Ramos (cell line): ENCODE measurements around the gene TNNT2.

Experiments used
- in situ Hi-C: fragments of 300-500 bp; cut with MboI; formaldehyde crosslinking; loops from one replicate; pipeline ENCODE4 v1.14.3; 2022; ENCODE audit warnings: low sequenced_read_pairs; ENCODE audit not compliant: unreplicated experiment

Gene TNNT2

DNA sequence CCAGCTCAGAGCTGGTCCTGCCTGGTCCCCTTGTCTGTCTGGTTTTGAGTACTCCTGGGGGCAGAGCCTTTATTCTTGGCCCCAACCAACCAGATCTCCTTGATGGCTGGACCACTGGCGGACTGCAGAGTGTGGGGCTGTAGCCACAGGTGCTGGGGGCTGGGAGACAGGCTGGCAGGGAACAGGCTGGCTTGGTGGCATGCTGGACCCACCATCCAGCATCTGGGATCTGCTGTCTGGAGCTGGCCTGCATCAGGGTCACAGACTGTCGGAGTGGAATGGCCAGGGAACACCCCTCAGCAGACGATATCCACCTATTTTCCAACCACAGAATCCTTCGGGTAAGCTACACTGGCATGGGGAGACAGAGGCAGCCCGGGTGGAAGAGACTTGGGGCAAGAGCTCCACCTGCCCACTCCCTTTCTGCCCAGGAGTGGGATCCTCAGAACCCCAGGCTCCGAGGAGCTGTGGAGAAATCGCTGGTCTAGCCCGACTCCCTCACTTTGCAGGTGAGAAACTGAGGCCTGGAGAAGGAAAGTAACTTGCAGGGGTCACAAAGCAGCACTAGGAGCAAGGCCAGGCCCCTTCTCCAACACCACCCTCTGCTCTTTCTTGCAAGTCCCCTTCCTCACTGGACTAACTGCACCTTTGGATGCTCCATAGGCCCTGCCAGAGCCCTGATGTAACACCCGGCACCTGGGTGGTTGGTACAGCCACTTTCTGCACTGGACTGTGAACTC lies 40.6 kb downstream of the TNNT2 start:
- in situ Hi-C loops = no loop called here

DNA sequence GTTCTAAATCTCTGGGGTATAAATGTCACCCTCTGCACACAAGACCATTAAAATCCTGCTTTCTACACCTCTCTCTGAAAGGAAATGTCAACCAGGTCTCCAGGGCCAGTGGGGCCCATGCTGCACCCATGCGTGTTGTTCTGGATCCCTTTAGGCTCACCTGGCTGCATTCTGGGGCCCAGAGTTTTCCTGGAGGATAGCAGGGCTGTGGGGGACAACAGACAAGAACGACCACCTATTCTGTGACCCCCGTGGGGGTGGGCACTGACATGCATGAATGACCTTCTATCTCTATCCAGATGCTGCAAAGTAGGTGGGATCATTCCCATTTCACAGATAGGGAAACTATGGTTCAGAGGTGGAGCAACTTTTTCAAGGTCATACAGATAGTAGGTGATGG lies 41.6 kb downstream of the TNNT2 start:
- in situ Hi-C loops = no loop called here

DNA sequence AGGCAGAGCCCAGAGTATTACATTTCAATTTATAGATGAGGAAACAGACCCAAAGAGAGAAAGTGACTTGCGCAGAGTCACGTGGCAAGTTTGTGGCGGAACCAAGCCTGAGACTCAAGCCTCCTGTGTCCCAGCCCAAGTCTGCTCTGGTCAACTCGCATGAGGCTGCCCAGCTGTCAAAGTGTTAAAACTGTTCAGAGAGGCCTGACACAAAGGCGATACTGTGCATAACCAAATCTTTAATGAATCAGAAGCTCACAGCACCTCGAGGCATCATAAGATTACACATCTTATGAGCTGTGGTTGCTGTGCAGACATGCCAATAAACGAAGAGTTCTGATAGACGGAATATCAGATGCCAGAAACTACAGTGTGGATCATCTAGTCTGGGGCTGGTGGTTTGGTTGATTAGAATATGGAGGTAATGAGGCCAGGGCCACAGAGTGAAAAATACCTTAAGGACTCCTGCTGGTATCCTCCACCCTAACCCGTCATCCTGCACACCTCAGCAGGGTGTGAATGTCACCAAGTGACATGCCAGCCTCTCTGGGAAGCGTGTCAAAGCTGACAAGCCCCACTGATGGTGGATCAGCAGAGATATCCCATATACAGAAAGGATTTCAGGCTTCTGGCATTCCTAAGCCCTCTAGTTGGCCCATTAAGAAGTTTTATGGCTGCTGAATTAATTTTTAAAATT lies 42.2 kb downstream of the TNNT2 start:
- in situ Hi-C loops = no loop called here

DNA sequence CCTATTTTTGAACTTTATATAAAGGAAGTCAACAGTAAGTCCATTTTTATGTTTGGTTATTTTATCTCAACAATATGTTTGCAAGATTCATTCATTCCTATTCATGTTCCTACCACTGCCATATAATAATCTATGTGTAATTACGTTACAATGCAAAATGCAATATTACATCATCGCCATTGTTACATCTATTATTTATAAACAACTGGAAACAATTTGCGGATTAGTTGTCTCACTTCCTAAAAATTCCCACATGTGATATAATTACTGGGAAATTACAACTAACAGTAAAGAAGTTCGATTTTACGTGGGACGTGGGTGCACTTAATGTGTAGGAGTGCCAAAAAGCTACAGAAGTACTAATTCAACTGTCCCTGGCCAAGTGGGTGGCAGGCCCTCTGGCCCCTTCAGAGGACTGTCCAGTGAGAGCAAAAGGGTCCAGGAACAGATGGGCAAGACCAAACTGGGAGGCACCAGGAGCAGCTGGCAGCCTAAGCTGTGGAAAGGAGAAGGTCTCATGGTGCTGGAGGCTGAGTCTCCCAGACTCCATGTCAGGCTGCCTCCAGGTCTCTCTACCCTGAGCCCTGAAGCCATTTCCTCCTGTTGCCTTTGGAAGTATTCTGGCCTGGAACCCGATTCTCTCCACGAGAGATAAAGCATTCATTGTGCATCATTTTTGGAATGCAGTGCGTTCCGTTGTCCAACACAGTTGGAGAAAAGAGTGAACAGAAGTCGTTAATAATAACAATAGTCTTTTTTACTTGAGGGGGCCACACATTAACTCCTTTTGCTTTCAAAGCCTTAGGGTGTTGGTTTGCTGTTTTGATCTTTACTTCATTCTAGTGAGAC lies 42.9 kb downstream of the TNNT2 start:
- in situ Hi-C loops = no loop called here

DNA sequence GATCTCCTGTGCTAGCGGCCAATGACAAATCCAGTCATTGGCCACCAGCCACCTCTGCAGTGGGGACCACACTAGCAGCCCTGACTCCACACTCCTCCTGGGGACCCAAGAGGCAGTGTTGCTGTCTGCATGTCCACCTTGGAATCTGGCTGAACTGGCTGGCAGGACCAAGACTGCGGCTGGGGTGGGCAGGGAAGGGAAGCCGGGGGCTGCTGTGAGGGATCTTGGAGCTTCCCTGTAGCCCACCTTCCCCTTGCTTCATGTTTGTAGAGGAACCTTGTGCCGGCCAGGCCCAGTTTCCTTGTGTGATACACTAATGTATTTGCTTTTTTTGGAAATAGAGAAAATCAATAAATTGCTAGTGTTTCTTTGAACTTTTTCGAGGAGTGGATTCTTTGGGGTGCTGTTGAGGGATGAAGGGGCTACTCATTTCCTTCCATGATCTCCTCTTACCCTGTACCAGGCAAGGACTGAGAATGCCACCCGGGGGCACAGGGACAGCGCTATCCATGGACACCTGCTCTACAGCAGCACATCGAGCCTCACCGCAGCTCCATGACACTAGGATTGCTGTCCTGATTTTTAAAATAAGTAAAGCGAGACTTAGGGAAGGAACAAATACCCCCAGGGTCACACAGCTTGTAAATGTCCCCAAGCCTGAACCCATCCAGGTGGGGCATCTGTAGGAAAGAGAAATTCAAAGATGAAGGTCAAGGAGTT lies 44.7 kb downstream of the TNNT2 start:
- in situ Hi-C loops = no loop called here

DNA sequence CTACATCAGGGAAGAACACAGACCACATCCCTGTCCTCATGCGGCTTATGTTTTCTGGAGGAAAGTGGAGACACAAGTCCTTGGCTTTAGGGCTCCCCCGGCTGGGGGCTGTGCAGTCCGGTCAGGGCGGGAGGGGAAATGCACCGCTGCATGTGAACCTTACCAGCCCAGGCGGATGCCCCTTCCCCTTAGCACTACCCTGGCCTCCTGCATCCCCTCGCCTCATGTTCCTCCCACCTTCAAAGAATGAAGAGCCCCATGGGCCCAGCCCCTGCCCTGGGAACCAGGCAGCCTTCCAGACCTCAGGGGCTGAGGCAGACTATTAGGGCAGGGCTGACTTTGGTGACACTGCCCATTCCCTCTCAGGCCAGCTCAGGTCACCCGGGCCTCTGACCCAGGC lies 45.5 kb downstream of the TNNT2 start:
- in situ Hi-C loops = no loop called here

DNA sequence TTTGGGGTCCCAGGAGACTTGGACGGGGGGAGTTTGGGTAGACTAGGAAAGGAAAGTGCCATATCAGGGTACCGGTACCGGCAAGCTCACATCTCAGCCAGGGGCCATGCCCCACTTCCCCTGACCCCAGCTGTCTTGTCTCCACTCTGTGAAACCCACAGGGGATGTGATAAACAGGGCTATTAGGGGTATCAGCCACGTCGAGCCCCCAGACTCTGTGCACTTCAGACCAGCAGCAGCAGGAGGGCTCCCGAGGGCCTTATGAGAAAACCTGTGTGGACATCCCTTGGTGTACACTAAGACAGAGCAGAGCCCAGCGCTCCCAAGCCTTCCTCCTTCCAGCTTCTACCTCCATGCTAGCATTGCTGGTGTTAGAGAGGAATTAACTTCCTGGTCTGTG lies 46.3 kb downstream of the TNNT2 start:
- in situ Hi-C loops = no loop called here

DNA sequence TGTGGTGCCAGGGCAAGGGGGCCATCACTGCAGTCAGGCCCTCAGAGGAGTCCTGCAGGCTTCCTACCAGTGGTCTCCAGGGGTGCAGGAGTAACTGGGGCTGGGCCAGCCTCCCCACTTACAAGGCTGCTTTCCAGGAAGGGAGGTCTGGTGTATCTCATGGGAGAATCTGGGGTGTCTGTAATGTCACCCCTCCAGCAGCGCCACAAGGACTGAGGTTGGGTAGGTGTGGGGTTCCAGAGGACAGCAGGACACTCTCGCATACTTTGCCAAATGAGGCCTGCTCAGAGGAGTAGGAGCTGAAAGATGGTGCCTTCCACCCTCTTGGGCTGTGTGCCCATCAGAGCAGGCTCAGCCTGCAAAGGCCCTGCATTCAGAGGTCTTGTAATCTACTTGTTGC lies 46.9 kb downstream of the TNNT2 start:
- in situ Hi-C loops = no loop called here

DNA sequence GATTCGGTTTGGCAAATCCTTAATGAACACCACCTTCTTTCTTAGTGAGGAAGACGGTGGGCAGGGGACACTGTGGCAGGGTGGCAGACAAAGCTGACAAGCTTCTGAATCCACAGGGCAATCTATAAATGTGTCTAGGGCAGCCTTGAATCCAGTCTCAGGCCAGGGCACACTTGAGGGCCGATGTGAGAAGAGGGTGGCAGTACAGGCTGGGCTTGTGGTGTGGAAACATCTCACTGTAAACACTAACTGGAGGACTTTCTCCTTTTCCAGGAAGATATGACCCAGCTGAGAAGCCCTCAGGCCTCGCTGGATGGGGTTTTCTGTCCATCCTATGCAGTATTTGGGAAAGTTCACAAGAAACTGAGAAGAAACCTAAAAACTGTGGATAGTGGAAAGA lies 47.7 kb downstream of the TNNT2 start:
- in situ Hi-C loops = no loop called here

DNA sequence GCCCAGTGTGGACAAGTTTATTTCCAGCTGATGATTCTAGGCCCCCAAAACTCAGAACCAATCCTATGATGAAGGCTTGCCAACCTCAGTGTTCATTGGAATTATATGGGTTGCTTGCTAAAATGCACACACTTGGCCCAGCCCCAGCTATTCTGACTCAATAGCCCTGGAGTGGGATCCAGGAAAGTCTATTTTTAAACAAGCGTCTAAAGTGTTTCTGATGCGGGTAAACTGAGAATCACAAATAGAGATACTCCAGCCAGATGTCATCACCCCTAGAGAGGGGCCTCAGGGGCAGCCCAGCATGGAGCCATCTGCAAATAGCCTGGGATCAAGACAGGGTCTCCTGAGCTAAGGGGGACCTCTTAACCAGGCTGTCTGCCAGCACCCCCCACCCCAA lies 48.2 kb downstream of the TNNT2 start:
- in situ Hi-C loops = no loop called here

DNA sequence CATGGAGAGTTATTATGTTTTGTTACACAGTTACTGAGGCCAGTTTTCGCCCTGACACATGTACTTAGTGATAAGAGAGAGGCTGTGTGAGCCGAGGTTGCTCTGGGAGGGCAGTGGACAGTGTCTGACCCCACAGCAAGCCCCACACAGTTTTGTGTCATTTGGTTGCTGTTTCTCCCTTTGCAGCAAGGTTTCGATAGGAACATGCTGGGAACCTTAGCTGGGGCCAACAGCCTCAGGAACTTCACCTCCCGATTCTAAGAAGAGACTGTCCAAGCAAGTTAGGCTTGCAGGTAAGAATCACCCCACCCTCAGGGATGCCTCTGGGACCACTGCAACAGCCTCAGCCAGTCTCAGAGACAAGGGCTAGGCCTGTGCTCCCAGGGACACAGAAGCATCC lies 48.9 kb downstream of the TNNT2 start:
- in situ Hi-C loops = no loop called here

DNA sequence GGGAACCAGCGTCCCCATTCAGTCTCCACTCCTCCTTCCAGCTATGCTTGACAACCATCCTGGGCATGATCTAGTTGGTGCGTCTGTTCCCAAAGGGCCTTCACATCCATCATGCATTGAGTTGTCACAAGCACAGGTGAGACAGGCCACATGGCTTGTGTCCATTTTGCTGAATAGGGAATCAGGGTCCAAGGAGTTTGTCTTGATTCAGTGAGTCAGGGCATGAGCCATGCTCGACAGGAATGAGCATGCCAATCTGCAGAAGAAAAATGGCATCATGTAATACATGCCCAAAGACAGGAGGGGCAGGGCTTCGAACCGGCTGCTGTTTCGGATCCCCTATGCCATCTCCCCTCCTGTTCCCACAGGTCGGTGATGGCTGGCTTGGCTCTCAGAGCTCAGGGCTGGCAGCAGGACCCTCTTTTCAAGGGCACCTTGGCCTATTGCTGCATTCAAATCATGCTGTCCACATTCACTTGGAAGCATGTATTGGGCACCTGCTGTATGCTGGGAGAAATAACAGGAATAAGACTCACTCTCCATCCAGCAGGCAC lies 49.7 kb downstream of the TNNT2 start:
- in situ Hi-C loops = no loop called here

DNA sequence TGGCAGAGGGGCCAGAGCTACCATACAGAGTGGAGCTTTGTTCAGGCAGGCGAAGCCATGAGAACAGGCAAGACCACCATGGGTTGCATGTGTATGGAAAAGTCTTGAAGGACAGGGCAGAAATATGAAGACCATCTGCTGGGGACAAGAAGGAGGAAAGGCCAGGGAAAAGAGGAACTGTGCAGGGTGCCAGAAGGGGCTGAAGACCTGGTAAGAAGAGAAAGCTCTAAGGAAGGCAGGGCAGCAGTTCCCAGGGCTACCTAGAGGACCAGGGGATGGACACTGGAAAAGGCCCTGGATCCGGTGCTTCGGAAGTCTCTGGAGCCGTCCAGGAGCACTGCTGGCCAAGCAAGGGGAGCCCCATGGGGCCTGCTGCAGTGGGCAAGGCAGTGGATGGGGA lies 50.8 kb downstream of the TNNT2 start:
- in situ Hi-C loops = no loop called here

DNA sequence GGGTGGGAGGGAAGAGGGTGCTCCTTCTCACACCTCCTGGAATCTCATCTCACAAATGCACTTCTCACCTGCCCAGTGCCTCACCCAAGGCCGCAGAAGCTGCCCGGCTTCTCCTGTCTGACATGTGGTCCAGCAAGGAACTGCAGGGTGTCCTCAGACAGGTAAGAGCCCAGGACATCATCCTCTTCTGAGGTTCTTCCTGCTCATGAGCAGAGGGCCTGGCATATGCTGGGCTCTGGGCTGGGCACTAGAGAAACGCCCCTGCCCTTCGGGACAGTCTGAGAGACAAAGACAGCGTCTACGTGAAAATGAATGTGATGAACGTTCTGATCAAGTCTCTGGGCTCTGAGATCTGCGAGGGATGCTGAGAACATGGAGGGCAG lies 51.8 kb downstream of the TNNT2 start:
- in situ Hi-C loops = no loop called here

DNA sequence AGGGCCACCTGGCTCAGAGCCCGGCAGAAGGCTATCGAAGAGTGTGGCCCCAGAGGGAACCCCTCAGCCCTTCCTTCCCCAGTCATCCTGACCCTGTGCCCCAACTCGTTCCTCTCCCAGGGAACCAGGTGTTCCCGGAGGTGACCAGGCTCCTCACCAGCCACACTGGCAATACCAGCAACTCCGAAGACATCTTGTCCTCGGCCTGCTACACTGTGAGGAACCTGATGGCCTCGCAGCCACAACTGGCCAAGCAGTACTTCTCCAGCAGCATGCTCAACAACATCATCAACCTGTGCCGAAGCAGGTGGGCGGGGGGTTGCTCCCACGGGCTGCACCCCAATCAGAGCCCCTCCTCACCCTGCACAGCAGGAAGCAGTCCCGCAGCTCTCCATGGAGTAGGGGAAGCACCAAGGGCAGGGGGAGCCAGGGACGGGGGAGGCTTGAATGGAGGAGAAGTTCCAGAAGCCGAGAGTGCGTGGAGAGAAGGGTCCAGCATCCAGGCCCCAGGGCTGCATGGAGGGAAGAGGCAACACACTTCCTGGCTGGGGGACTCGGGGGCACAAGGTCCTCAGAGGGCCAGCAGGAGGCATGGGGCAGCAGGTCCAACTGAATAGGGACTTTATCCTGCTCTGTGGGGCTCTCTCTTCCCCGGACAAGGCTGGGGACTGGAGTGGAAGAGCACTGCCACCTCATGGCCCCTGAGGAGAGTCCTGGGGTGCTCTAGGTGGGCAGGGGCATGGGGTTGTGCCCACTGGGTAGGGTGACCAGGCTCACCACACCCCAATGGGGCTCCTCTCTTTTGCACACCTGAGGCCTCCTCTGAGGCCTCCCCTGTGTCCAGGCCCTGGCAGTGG lies 52.4 kb downstream of the TNNT2 start:
- in situ Hi-C loops = no loop called here

DNA sequence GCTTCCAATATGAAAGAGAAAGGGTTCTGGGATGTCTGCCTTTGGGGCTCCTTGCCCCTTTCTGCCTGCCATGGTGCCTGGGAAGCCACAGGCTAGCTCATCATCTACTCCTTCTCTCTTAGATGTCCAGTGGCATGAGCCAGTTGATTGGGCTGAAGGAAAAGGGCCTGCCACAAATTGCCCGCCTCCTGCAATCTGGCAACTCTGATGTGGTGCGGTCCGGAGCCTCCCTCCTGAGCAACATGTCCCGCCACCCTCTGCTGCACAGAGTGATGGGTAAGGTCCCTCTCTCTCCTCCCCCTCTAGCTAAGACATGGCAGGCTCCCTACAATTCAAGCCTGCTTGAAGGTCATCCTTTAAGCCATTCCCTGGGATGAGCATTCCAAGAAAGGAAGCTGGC lies 53.2 kb downstream of the TNNT2 start:
- in situ Hi-C loops = no loop called here

DNA sequence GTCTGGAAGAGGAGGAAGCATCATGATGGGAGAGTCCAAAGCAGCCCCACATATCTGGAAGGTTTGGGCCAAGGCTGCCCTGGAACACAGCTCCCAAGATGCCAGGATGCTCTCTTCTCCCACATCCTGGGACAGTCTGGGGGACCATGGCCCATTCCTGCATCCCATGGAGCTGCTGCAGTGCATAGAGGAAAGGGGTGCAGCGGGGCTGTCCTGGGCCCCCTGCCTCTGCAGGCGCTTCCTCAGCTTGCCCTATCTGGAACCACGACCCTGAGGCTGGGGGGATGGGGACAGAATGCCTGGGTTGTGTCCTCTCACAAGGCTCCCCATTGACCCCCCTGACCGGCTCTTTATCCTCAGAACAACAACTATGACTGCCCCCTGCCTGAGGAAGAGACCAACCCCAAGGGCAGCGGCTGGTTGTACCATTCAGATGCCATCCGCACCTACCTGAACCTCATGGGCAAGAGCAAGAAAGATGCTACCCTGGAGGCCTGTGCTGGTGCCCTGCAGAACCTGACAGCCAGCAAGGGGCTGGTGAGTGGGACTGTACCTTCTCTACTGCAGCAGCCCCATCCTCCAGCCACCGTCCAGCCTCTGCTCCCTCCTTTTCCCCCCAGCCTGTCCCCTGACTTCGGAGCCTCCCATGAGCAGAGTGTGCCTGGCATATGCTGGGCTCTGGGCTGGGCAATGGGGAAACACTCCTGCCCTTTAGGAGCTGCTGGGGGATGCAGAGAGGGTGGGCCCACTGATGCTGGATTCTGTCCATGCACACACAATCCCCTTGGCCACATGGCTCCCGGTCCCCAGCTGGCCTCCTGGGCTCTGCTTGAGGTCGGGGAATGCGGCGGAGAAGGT lies 54.6 kb downstream of the TNNT2 start:
- in situ Hi-C loops = no loop called here

DNA sequence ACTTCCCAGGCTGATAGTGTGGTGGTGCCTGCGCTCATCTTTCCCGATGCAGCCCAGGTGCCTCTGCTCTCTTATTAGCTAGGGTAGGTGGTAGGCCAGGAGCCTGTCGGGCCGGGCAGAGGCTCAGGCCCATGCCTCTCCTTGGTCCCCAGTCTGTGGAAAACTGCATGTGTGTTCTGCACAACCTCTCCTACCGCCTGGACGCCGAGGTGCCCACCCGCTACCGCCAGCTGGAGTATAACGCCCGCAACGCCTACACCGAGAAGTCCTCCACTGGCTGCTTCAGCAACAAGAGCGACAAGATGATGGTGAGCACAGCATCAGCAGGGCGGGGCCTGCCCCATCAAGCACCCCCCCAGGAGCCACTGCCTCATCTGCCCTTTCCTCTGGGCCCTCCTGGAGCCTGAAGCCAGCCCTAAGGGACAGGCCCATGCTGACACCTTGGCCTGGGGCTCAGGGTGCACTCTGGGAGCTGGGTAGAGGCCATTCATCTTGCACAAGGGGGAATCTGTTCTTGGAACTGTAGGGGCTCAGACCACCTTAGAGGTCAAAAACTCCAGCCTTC lies 55.6 kb downstream of the TNNT2 start:
- in situ Hi-C loops = no loop called here
